H9 (cell line): Measurements from ENCODE around the gene DYRK1A. TPM values are rescaled to one million over a fixed set of nuclear protein-coding genes. Genes with fewer than 3 reads are reported as not detected.
A peak's percentile ranks its signal among the peaks of the same experiment; 100 is the strongest.

ENCODE experiments used
- DNase-seq: peaks from one replicate; pipeline ENCODE4 v3.0.0-alpha.2; 2017
- H2AFZ ChIP-seq: one replicate; pipeline ENCODE4 v1.6.1; 2013; ENCODE audit warnings: mild to moderate bottlenecking, low read length, control low read depth, moderate library complexity
- H2AK5ac ChIP-seq: 2 replicates; pipeline ENCODE4 v1.6.1; 2013; ENCODE audit warnings: low read length, control low read depth, mixed read lengths; ENCODE audit not compliant: insufficient read length
- H2BK120ac ChIP-seq: one replicate; pipeline ENCODE4 v1.6.1; 2013; ENCODE audit warnings: low read depth, mild to moderate bottlenecking, low read length, control low read depth, inconsistent platforms; ENCODE audit not compliant: poor library complexity, severe bottlenecking
- H2BK12ac ChIP-seq: 2 replicates; pipeline ENCODE4 v1.6.1; 2013; ENCODE audit warnings: low read length, control low read depth, mixed read lengths, low read depth; ENCODE audit not compliant: insufficient read length
- H2BK15ac ChIP-seq: 2 replicates; pipeline ENCODE4 v1.6.1; 2013; ENCODE audit warnings: low read depth, low read length, control low read depth
- H2BK20ac ChIP-seq: one replicate; pipeline ENCODE4 v1.6.1; 2013; ENCODE audit warnings: low read depth, mild to moderate bottlenecking, low read length, control low read depth, inconsistent platforms; ENCODE audit not compliant: poor library complexity, severe bottlenecking
- H2BK5ac ChIP-seq: 2 replicates; pipeline ENCODE4 v1.6.1; 2013; ENCODE audit warnings: low read length, control low read depth, mixed read lengths; ENCODE audit not compliant: insufficient read length
- H3K14ac ChIP-seq: 2 replicates; pipeline ENCODE4 v1.6.1; 2013; ENCODE audit warnings: low read length, control low read depth; ENCODE audit not compliant: insufficient read depth
- H3K18ac ChIP-seq: 2 replicates; pipeline ENCODE4 v1.6.1; 2013; ENCODE audit warnings: low read depth, mild to moderate bottlenecking, mixed read lengths, low read length, control low read depth; ENCODE audit not compliant: insufficient read length
- H3K23ac ChIP-seq: 2 replicates; pipeline ENCODE4 v1.6.1; 2013; ENCODE audit warnings: low read length, control low read depth, mixed read lengths, low read depth; ENCODE audit not compliant: insufficient read length
- H3K23me2 ChIP-seq: 2 replicates; pipeline ENCODE4 v1.6.1; 2013; ENCODE audit warnings: low read depth, mild to moderate bottlenecking, mixed read lengths, low read length, control low read depth; ENCODE audit not compliant: insufficient read length, poor library complexity, severe bottlenecking
- H3K27ac ChIP-seq: 2 replicates; pipeline ENCODE4 v1.5.1; 2013; ENCODE audit warnings: low read length, control low read depth, mixed read lengths, low read depth; ENCODE audit not compliant: insufficient read length
- H3K27me3 ChIP-seq: 2 replicates; pipeline ENCODE4 v1.6.1; 2013; ENCODE audit warnings: low read length, control low read depth, inconsistent platforms; ENCODE audit not compliant: insufficient read depth
- H3K4ac ChIP-seq: 2 replicates; pipeline ENCODE4 v1.6.1; 2013; ENCODE audit warnings: low read depth, mild to moderate bottlenecking, control low read depth, inconsistent platforms, low read length, moderate library complexity
- H3K4me1 ChIP-seq: 2 replicates; pipeline ENCODE4 v1.6.1; 2013; ENCODE audit warnings: low read length, control low read depth, inconsistent platforms; ENCODE audit not compliant: insufficient read depth
- H3K4me2 ChIP-seq: 2 replicates; pipeline ENCODE4 v1.6.1; 2013; ENCODE audit warnings: low read length, control low read depth, mixed read lengths; ENCODE audit not compliant: insufficient read length, insufficient read depth
- H3K56ac ChIP-seq: 2 replicates; pipeline ENCODE4 v1.6.1; 2013; ENCODE audit warnings: low read depth, mild to moderate bottlenecking, mixed read lengths, low read length, control low read depth; ENCODE audit not compliant: insufficient read length
- H3K79me1 ChIP-seq: 2 replicates; pipeline ENCODE4 v1.6.1; 2013; ENCODE audit warnings: low read depth, mild to moderate bottlenecking, moderate library complexity, low read length, control low read depth, inconsistent platforms; ENCODE audit not compliant: insufficient read depth, poor library complexity, severe bottlenecking
- H3K79me2 ChIP-seq: 2 replicates; pipeline ENCODE4 v1.6.1; 2013; ENCODE audit warnings: low read length, control low read depth, inconsistent platforms; ENCODE audit not compliant: insufficient read depth
- H3K9ac ChIP-seq: 2 replicates; pipeline ENCODE4 v1.6.1; 2013; ENCODE audit warnings: low read length, control low read depth, mixed read lengths; ENCODE audit not compliant: insufficient read length; ENCODE audit errors: extremely low read depth
- H3K9me3 ChIP-seq: one replicate; pipeline ENCODE4 v1.6.1; 2013; ENCODE audit warnings: low read depth, low read length, inconsistent platforms; ENCODE audit not compliant: control insufficient read depth
- H3T11ph ChIP-seq: one replicate; pipeline ENCODE4 v1.6.1; 2013; ENCODE audit warnings: mild to moderate bottlenecking, low read length, control low read depth, inconsistent platforms
- H4K20me1 ChIP-seq: one replicate; pipeline ENCODE4 v1.6.1; 2013; ENCODE audit not compliant: control insufficient read depth, insufficient read length, insufficient read depth
- H4K5ac ChIP-seq: 2 replicates; pipeline ENCODE4 v1.6.1; 2013; ENCODE audit warnings: low read depth, mild to moderate bottlenecking, mixed read lengths, low read length, control low read depth; ENCODE audit not compliant: insufficient read length
- H4K8ac ChIP-seq: replicated peaks from 2 replicates; pipeline ENCODE4 v1.6.1; 2013; ENCODE audit warnings: low read length, control low read depth, mixed read lengths, low read depth; ENCODE audit not compliant: insufficient read length
- H4K91ac ChIP-seq: 2 replicates; pipeline ENCODE4 v1.6.1; 2013; ENCODE audit warnings: low read depth, mild to moderate bottlenecking, moderate library complexity, mixed read lengths, low read length, control low read depth; ENCODE audit not compliant: insufficient read length
- H3K27ac Mint-ChIP-seq, 3 experiments: 2 replicates in 2 of 3; 3 replicates in 1 of 3; pipeline ENCODE4 v1.8.0; 2020 to 2021; ENCODE audit warnings: mixed read lengths in 3 of 3, mild to moderate bottlenecking in 1 of 3, moderate library complexity in 1 of 3
- H3K27me3 Mint-ChIP-seq: 2 replicates; pipeline ENCODE4 v1.8.0; 2021; ENCODE audit warnings: low read depth, mild to moderate bottlenecking, moderate library complexity, mixed read lengths
- H3K36me3 Mint-ChIP-seq, 3 experiments: 2 replicates in 2 of 3; 3 replicates in 1 of 3; pipeline ENCODE4 v1.8.0; 2020 to 2021; ENCODE audit warnings: low read depth in 3 of 3, mixed read lengths in 3 of 3; ENCODE audit not compliant: insufficient read depth in 1 of 3
- H3K4me1 Mint-ChIP-seq, 2 experiments: 2 replicates each; pipeline ENCODE4 v1.8.0; 2020; ENCODE audit warnings: mixed read lengths in 2 of 2
- H3K4me3 Mint-ChIP-seq, 2 experiments: 2 replicates in 1 of 2; 3 replicates in 1 of 2; pipeline ENCODE4 v1.8.0; 2020 to 2021; ENCODE audit warnings: mild to moderate bottlenecking in 2 of 2, mixed read lengths in 2 of 2, moderate library complexity in 1 of 2
- H3K9me3 Mint-ChIP-seq, 2 experiments: 2 replicates in 1 of 2; 3 replicates in 1 of 2; pipeline ENCODE4 v1.8.0; 2020; ENCODE audit warnings: mild to moderate bottlenecking in 2 of 2, mixed read lengths in 2 of 2, moderate library complexity in 1 of 2
- WGBS: extraction: QIAGEN DNeasy Blood & Tissue Kit; methylation state at CpG from one replicate; pipeline ENCODE4 v1.1.7; 2013; ENCODE audit warnings: missing lambda C conversion rate, low lambda C conversion rate, mixed read lengths; ENCODE audit not compliant: insufficient read length; ENCODE audit errors: extremely low coverage; 5-methylcytosine and 5-hydroxymethylcytosine counted together
- total RNA-seq: library from RNA; stranded (reverse); gene quantifications from 2 replicates; pipeline ENCODE4 v1.2.1, GENCODE V29; 2021
- TF ChIP-seq, protein P1 (sequence below): fragments of 200-600 bp; sonication (generic); conservative IDR thresholded peaks from 3 replicates; pipeline ENCODE4 v1.8.0; 2021; ENCODE audit warnings: antibody characterized with exemption, mild to moderate bottlenecking

Gene DYRK1A
- total RNA-seq, 1 experiment from 2014 or later = 73.6 TPM

DNA sequence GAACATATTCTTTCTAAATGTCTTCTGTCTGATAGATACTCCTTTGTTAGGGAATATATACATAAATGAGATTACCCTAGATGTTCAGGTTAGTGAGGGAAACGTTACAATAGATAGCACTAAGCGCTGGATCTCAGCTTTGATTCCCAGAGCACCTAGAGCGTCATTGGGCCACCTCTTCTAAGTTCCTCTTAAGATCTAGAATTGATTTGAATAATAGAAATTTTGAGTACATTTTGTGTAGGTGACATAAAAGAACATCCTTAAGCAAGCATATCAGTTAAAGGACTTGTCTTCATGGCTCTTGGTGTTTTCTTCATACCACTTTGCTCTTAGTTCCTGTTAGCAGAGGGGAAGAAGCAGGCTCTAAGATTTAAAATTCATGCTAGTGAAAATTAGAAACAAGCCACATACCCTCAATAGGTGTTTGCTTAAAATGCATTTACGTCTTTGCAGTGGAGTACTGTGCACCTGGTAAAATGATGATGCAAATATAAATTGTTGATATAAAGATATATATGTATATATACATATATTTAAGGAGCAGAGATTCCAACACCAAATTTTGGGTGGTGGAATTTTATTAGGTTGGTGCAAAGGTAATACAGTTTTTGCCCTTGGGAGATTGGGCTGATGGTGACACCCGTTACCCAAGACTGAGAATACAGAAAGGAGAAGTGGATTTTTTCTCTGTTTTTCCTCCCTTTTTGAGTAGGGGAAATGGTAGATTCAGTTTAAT is 47.1 kb downstream of the DYRK1A start:
- Histone ChIP-seq H3K4me2 (no peak overlapping the region), H2BK120ac (no peak overlapping the region), H4K91ac (no peak overlapping the region), H3K56ac (no peak overlapping the region), H3K9ac (no peak overlapping the region), H2BK5ac (no peak overlapping the region), H3T11ph (no peak overlapping the region), H2BK12ac (no peak overlapping the region), H2BK20ac (no peak overlapping the region), H3K23me2 (no peaks in the 10 kb centered on the region), H3K79me2 (peaks cover 56% of the 10 kb centered on the region), H3K4ac (no peak overlapping the region), H3K27ac (no peak overlapping the region), H3K14ac (no peak overlapping the region), H3K23ac (no peak overlapping the region), H4K8ac (no peak overlapping the region), H2BK15ac (no peak overlapping the region), H2AFZ (no peak overlapping the region), H3K18ac (no peak overlapping the region), H3K27me3 (no peaks in the 10 kb centered on the region), H4K5ac (no peak overlapping the region), H3K79me1 (no peaks in the 10 kb centered on the region), H3K9me3 (no peaks in the 10 kb centered on the region), H3K4me1 (peaks cover 2% of the 10 kb centered on the region; the same call in 1 of the 2 replicates), H4K20me1 (no peaks in the 10 kb centered on the region), H2AK5ac (no peak overlapping the region)
- no peak for DNase-seq
- peak overlapping the region in 1 of 3 experiments; percentile 36; a peak in 1 of 7 replicates for H3K27ac Mint-ChIP-seq
- peaks cover 38 to 47% of the 10 kb centered on the region in 2 experiments for H3K4me1 Mint-ChIP-seq
- no peaks in the 10 kb centered on the region for H3K9me3 Mint-ChIP-seq
- H3K27me3 Mint-ChIP-seq = no peaks in the 10 kb centered on the region
- H3K4me3 Mint-ChIP-seq = no peak overlapping the region
- WGBS = no CpG with 5 or more reads among the region's 5 CpGs
- TF ChIP-seq, protein P1, sequence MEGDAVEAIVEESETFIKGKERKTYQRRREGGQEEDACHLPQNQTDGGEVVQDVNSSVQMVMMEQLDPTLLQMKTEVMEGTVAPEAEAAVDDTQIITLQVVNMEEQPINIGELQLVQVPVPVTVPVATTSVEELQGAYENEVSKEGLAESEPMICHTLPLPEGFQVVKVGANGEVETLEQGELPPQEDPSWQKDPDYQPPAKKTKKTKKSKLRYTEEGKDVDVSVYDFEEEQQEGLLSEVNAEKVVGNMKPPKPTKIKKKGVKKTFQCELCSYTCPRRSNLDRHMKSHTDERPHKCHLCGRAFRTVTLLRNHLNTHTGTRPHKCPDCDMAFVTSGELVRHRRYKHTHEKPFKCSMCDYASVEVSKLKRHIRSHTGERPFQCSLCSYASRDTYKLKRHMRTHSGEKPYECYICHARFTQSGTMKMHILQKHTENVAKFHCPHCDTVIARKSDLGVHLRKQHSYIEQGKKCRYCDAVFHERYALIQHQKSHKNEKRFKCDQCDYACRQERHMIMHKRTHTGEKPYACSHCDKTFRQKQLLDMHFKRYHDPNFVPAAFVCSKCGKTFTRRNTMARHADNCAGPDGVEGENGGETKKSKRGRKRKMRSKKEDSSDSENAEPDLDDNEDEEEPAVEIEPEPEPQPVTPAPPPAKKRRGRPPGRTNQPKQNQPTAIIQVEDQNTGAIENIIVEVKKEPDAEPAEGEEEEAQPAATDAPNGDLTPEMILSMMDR = no peak
- H3K36me3 Mint-ChIP-seq = peaks cover 0 to 10% (median 2%) of the 10 kb centered on the region in 3 experiments; a peak in 3 of 7 replicates
